K562 (cell line): ENCODE results near the gene BCL7C. TPM values are rescaled to one million over a fixed set of nuclear protein-coding genes. Genes with fewer than 3 reads are reported as not detected.

Source experiments
- HBP1 ChIP-seq: fragments of 450-650 bp; formaldehyde crosslinking; IDR thresholded peaks from 2 replicates; pipeline ENCODE4 v1.4.0; 2022; ENCODE audit warnings: missing genetic modification characterization
- HDGF ChIP-seq: fragments of 450-650 bp; IDR thresholded peaks from 2 replicates; pipeline ENCODE4 v1.6.1; 2016
- JUND ChIP-seq, 2 experiments: IDR thresholded peaks; 2 replicates in 1 of 2; 3 replicates in 1 of 2; pipeline ENCODE4 v1.6.1; 2011; ENCODE audit warnings: borderline replicate concordance in 2 of 2, low read depth in 2 of 2, low read length in 2 of 2, improper control_type of control experiment in 1 of 2, missing biosample characterization in 1 of 2, missing genetic modification characterization in 1 of 2, missing genetic modification reagents in 1 of 2
- KDM2B ChIP-seq: fragments of 250-450 bp; sonication (Bioruptor Pico); IDR thresholded peaks from 2 replicates; pipeline ENCODE4 v1.8.0; 2021; ENCODE audit warnings: mild to moderate bottlenecking, moderate library complexity
- NCOA1 ChIP-seq: fragments of 450-650 bp; IDR thresholded peaks from 2 replicates; pipeline ENCODE4 v1.6.1; 2016; ENCODE audit warnings: low read depth
- RB1 ChIP-seq: fragments of 450-650 bp; IDR thresholded peaks from 2 replicates; pipeline ENCODE4 v1.6.1; 2017; ENCODE audit warnings: low read depth, mild to moderate bottlenecking
- STAT5A ChIP-seq: IDR thresholded peaks from 2 replicates; pipeline ENCODE4 v1.6.1; 2012; ENCODE audit warnings: low read length, inconsistent platforms, borderline replicate concordance
- ZBTB7A ChIP-seq: IDR thresholded peaks from 2 replicates; pipeline ENCODE4 v1.6.1; 2011; ENCODE audit warnings: low read depth, mild to moderate bottlenecking, low read length, moderate library complexity, borderline replicate concordance; ENCODE audit not compliant: control insufficient read depth
- ZNF449 ChIP-seq: fragments of 250-450 bp; sonication (Bioruptor Pico); IDR thresholded peaks from 2 replicates; pipeline ENCODE4 v1.8.0; 2022; ENCODE audit warnings: moderate library complexity, mild to moderate bottlenecking, inconsistent platforms
- ZNF717 ChIP-seq: fragments of 250-450 bp; sonication (Bioruptor Pico); IDR thresholded peaks from 2 replicates; pipeline ENCODE4 v1.5.0; 2021
- polyA plus RNA-seq, 8 experiments: library from polyadenylated mRNA; depleted of rRNA in 4 of 8; stranded (reverse) in 5 of 8; unstranded in 3 of 8; fragments of >200 nt; fragmentation: Nextera tagmentation in 2 of 8; fragmentation: Illumina TruSeq in 1 of 8; extraction: Ambion mirVana in 2 of 8; extraction: Trizol in 1 of 8; gene quantifications; 2 replicates each; pipeline versions ENCODE4 v1.2.1 to v1.2.3, GENCODE V29; 2011 to 2014; ENCODE audit warnings: inconsistent platforms in 1 of 8, missing spikeins in 1 of 8
- total RNA-seq, 7 experiments: library from RNA; depleted of rRNA in 6 of 7; stranded (reverse); fragments of >200 nt in 6 of 7; fragmentation: Illumina TruSeq in 2 of 7; extraction: Trizol in 2 of 7; gene quantifications; 2 replicates each; pipeline versions ENCODE4 v1.2.1 to v1.2.3, GENCODE V29; 2011 to 2021; ENCODE audit warnings: low replicate concordance in 1 of 7
- TF ChIP-seq, protein P1 (sequence below), 3 experiments: IDR thresholded peaks in 2 of 3; conservative IDR thresholded peaks in 1 of 3; 2 replicates each; pipeline ENCODE4 v1.5.1; 2011 to 2012; ENCODE audit warnings: low read length in 3 of 3, mild to moderate bottlenecking in 3 of 3, control low read depth in 2 of 3, improper control_type of control experiment in 1 of 3, inconsistent platforms in 1 of 3, low read depth in 1 of 3, mixed read lengths in 1 of 3, moderate library complexity in 1 of 3; ENCODE audit not compliant: insufficient read depth in 2 of 3
- TF ChIP-seq, protein P2 (sequence below): fragments of 450-650 bp; formaldehyde crosslinking; IDR thresholded peaks from 2 replicates; pipeline ENCODE4 v1.4.0; 2020; ENCODE audit warnings: mild to moderate bottlenecking, moderate library complexity
- TF ChIP-seq, protein P3 (sequence below): fragments of 450-650 bp; IDR thresholded peaks from 2 replicates; pipeline ENCODE4 v1.6.1; 2017; ENCODE audit warnings: antibody characterized with exemption

The BCL7C gene
- total and polyA plus RNA-seq, 9 of the 15 experiments (the other 6 are each of a cell fraction or from before 2014, with no cell fraction given) = 1.7 to 85.8 (median 19.6) TPM

- TF ChIP-seq, protein P1, sequence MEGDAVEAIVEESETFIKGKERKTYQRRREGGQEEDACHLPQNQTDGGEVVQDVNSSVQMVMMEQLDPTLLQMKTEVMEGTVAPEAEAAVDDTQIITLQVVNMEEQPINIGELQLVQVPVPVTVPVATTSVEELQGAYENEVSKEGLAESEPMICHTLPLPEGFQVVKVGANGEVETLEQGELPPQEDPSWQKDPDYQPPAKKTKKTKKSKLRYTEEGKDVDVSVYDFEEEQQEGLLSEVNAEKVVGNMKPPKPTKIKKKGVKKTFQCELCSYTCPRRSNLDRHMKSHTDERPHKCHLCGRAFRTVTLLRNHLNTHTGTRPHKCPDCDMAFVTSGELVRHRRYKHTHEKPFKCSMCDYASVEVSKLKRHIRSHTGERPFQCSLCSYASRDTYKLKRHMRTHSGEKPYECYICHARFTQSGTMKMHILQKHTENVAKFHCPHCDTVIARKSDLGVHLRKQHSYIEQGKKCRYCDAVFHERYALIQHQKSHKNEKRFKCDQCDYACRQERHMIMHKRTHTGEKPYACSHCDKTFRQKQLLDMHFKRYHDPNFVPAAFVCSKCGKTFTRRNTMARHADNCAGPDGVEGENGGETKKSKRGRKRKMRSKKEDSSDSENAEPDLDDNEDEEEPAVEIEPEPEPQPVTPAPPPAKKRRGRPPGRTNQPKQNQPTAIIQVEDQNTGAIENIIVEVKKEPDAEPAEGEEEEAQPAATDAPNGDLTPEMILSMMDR (IDR thresholded peaks at IDR 0.05 in 2 of 3, conservative IDR thresholded peaks at IDR 0.05 in 1 of 3; ENCODE audit: insufficient read depth in 2 of 3, low read depth in 1 of 3, low read length in 3 of 3) = no peak
- TF ChIP-seq HDGF = 0 out of 2 replicates have a peak, but pooled peaks have one; percentile 47
- no peak for TF ChIP-seq HBP1 (CRISPR knock-in tag)
- 0 out of 2 replicates have a peak, but pooled peaks have one; percentile 17 for TF ChIP-seq RB1
- TF ChIP-seq, protein P2, sequence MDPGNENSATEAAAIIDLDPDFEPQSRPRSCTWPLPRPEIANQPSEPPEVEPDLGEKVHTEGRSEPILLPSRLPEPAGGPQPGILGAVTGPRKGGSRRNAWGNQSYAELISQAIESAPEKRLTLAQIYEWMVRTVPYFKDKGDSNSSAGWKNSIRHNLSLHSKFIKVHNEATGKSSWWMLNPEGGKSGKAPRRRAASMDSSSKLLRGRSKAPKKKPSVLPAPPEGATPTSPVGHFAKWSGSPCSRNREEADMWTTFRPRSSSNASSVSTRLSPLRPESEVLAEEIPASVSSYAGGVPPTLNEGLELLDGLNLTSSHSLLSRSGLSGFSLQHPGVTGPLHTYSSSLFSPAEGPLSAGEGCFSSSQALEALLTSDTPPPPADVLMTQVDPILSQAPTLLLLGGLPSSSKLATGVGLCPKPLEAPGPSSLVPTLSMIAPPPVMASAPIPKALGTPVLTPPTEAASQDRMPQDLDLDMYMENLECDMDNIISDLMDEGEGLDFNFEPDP (CRISPR knock-in tag) = no peak
- TF ChIP-seq KDM2B = no peak
- TF ChIP-seq, protein P3, sequence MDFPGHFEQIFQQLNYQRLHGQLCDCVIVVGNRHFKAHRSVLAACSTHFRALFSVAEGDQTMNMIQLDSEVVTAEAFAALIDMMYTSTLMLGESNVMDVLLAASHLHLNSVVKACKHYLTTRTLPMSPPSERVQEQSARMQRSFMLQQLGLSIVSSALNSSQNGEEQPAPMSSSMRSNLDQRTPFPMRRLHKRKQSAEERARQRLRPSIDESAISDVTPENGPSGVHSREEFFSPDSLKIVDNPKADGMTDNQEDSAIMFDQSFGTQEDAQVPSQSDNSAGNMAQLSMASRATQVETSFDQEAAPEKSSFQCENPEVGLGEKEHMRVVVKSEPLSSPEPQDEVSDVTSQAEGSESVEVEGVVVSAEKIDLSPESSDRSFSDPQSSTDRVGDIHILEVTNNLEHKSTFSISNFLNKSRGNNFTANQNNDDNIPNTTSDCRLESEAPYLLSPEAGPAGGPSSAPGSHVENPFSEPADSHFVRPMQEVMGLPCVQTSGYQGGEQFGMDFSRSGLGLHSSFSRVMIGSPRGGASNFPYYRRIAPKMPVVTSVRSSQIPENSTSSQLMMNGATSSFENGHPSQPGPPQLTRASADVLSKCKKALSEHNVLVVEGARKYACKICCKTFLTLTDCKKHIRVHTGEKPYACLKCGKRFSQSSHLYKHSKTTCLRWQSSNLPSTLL = no peak
- TF ChIP-seq JUND (IDR thresholded peaks at IDR 0.05; ENCODE audit: borderline replicate concordance, low read depth, low read length) = peak; percentile 44; the same call in 1 of the 2 replicates
- TF ChIP-seq JUND (tag; IDR thresholded peaks at IDR 0.05; ENCODE audit: borderline replicate concordance, low read depth, low read length) = no peak; the same call in 2 of the 3 replicates
- TF ChIP-seq ZNF717 (CRISPR knock-in tag) = no peak
- TF ChIP-seq STAT5A = no peak
- no peak for TF ChIP-seq ZNF449 (CRISPR knock-in tag)
- TF ChIP-seq NCOA1 = no peak
- peak; percentile 14; the same call in 1 of the 2 replicates for TF ChIP-seq ZBTB7A
Observed at GRCh38 chr16:30896889-30897733, 3.2 kb upstream of the BCL7C start (continued).
